ENCODE data around the gene CAMTA1. TPM values are rescaled to one million over a fixed set of nuclear protein-coding genes. Genes with fewer than 3 reads are reported as not detected.

The CAMTA1 gene
- total RNA-seq, 1 donor from 2014 or later: 63.8 TPM

DNA sequence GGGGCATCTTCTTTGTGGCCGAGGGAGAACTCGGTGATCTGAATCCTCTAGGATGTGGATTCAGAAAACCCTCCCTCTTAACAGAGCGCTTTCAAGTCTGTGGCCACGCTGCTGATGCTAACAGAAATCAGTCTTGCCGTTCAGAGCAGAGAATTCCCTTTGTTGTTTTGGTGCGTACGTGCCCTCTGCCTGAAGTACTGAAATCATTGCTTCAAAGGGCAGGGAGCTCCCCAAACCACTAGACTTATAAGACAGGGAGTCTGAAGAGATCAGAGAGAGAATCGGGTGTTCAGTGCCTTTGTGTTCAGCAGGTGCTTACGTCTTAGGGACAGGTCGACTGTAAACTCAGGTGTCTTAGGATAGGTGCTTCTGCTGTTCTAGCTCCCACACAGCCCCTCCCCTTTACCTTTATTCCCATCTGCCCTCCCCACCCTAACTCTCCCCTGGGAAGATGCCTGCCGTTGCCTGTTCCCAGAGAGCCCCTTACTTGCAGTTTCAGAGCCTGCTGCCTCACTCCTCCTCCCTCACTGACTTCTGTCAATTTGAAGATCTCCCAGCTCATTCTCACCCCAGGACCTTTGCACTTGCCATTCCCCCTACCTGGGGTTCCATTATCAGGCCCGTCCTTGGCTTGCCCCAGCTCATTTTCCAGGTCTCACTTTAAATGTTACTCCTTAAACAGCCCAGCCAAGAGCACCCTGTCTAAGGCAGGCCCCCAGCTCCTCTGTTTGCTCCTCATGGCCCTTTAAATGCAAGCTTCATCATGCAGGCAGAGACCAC is 143.0 kb downstream of the CAMTA1 start:
- Mint-ChIP-seq H3K36me3 (ENCODE audit: low read depth) (no peaks in the 10 kb centered on the region), H3K27ac (ENCODE audit: unreplicated experiment) (no peak overlapping the region), H3K4me3 (ENCODE audit: unreplicated experiment) (no peak overlapping the region), H3K9me3 (ENCODE audit: low read depth) (no peaks in the 10 kb centered on the region), H3K27me3 (ENCODE audit: low read depth) (peaks cover 8% of the 10 kb centered on the region), H3K4me1 (ENCODE audit: low read depth) (peaks cover 7% of the 10 kb centered on the region)
- TF ChIP-seq, protein P1, sequence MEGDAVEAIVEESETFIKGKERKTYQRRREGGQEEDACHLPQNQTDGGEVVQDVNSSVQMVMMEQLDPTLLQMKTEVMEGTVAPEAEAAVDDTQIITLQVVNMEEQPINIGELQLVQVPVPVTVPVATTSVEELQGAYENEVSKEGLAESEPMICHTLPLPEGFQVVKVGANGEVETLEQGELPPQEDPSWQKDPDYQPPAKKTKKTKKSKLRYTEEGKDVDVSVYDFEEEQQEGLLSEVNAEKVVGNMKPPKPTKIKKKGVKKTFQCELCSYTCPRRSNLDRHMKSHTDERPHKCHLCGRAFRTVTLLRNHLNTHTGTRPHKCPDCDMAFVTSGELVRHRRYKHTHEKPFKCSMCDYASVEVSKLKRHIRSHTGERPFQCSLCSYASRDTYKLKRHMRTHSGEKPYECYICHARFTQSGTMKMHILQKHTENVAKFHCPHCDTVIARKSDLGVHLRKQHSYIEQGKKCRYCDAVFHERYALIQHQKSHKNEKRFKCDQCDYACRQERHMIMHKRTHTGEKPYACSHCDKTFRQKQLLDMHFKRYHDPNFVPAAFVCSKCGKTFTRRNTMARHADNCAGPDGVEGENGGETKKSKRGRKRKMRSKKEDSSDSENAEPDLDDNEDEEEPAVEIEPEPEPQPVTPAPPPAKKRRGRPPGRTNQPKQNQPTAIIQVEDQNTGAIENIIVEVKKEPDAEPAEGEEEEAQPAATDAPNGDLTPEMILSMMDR (IDR thresholded peaks at IDR 0.05): no peak
- DNase-seq (ENCODE audit: low spot score): no peak

DNA sequence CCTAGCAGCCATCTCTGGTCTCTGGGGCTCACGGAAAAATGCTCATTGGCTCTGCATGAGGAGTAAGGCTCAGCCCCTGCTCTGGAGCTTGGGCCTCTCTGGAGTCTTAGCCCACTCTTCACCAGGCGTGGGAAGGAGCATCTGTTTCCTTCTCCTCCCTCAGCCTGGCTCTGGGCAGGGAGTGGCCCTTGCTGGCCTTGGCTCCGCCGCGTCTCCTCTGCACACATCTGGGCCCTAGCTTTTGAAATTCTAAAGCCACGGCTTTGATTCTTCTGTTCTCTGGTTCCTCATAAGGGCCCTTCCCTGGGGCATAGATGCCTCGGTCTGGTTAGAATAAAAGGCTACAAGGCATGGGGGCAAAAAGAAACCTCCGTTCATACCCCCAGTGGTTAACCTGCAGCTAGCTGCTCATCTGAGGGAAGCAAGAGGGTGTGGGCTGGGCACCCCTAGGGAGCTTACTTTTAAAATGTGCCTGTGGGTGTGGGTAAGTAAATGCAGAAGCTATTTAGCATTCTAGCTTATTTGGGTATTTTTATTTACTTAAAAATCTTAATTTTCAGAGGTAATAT is 145.6 kb downstream of the CAMTA1 start:
- no peaks in the 10 kb centered on the region for H3K36me3 Mint-ChIP-seq (ENCODE audit: low read depth)
- no peak overlapping the region for H3K4me3 Mint-ChIP-seq (ENCODE audit: unreplicated experiment)
- DNase-seq (ENCODE audit: low spot score): no peak
- no peaks in the 10 kb centered on the region for H3K9me3 Mint-ChIP-seq (ENCODE audit: low read depth)
- H3K4me1 Mint-ChIP-seq (ENCODE audit: low read depth): no peaks in the 10 kb centered on the region
- H3K27me3 Mint-ChIP-seq (ENCODE audit: low read depth): peaks cover 15% of the 10 kb centered on the region
- TF ChIP-seq, protein P1 (IDR thresholded peaks at IDR 0.05): no peak
- no peak overlapping the region for H3K27ac Mint-ChIP-seq (ENCODE audit: unreplicated experiment)

DNA sequence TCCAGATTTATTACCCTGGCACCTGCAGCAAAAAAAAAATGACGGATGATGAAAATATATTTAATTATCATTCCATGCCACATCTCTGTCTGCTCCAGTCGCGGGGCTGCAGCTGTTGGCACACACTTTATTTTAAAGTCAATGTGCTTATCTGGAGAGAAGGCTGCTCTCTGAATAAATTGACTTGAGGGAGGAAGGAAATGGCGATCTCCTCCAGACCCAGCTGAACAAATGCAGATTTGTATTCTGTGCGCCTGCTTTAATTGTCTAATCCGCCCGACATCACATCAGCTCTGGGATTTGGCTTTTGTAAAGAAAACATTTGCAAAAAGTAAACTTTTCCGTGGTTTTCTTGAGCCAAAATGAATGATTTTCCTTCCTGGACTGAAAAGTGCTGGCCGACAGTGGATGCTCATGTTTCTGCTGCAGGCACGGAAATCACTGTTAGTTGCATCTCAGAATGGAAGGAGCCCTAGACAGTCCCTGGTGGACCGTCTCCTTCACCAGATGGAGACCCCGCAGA is 150.2 kb downstream of the CAMTA1 start:
- no peak for DNase-seq (ENCODE audit: low spot score)
- H3K27me3 Mint-ChIP-seq (ENCODE audit: low read depth): peaks cover 15% of the 10 kb centered on the region
- H3K9me3 Mint-ChIP-seq (ENCODE audit: low read depth): no peaks in the 10 kb centered on the region
- TF ChIP-seq, protein P1 (IDR thresholded peaks at IDR 0.05): no peak
- no peak overlapping the region for H3K4me3 Mint-ChIP-seq (ENCODE audit: unreplicated experiment)
- H3K4me1 Mint-ChIP-seq (ENCODE audit: low read depth): no peaks in the 10 kb centered on the region
- H3K27ac Mint-ChIP-seq (ENCODE audit: unreplicated experiment): no peak overlapping the region
- H3K36me3 Mint-ChIP-seq (ENCODE audit: low read depth): no peaks in the 10 kb centered on the region

DNA sequence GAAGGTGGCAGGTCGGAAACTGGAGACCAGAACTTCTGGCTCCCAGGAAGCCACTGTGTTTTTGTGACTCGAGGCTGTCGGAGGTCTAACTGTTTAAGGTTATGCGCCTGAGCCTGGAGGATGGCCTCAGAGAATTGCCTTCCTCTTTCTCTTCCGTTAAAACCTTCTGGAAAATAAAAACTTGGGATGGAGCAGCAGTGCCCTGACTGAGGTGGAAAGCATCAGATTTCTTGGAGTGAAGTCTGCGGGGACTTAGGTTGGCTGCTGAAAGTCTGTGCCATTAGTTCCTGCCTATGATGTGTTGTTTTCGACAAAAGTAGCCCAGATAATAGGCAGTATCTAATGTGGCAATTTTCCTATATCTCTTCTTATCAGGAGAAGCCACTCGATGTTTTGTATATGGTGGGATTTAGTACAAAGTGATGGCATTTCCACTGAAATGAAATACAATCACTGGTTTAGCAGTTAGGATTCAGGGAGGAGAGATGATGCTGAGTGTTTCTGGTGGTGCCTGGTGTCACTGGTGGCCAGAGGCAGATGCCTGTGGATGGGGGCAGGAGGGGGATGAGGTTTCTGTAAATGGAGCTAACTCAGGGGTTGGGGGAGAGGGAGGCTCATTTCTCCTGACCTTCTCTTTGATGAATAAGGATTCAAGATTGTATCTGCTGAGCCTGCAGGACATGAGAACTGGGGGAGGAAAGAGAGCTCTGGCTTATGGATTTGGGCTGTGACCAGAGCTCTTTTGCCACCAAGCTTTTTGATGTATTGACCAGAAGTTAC is 150.8 kb downstream of the CAMTA1 start:
- no peaks in the 10 kb centered on the region for H3K4me1 Mint-ChIP-seq (ENCODE audit: low read depth)
- no peak overlapping the region for H3K27ac Mint-ChIP-seq (ENCODE audit: unreplicated experiment)
- H3K36me3 Mint-ChIP-seq (ENCODE audit: low read depth): no peaks in the 10 kb centered on the region
- H3K27me3 Mint-ChIP-seq (ENCODE audit: low read depth): peaks cover 16% of the 10 kb centered on the region
- H3K4me3 Mint-ChIP-seq (ENCODE audit: unreplicated experiment): no peak overlapping the region
- H3K9me3 Mint-ChIP-seq (ENCODE audit: low read depth): no peaks in the 10 kb centered on the region
- DNase-seq (ENCODE audit: low spot score): no peak
- TF ChIP-seq, protein P1 (IDR thresholded peaks at IDR 0.05): no peak

DNA sequence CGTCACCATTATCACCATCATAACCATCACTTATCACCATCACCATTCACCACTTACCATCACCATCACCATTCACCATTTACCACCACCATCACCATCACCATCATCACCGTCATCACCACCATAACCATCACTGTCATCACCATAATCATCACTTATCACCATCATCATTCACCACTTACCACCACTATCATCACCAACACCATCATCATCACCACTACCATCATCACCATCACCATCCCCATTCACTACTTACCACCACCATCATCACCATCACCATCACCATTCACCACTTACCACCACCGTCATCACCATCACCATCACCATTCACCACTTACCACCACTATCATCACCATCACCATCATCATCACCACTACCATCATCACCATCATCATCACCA is 151.8 kb downstream of the CAMTA1 start:
- no peaks in the 10 kb centered on the region for H3K36me3 Mint-ChIP-seq (ENCODE audit: low read depth)
- no peak overlapping the region for H3K4me3 Mint-ChIP-seq (ENCODE audit: unreplicated experiment)
- DNase-seq (ENCODE audit: low spot score): no peak
- no peaks in the 10 kb centered on the region for H3K9me3 Mint-ChIP-seq (ENCODE audit: low read depth)
- TF ChIP-seq, protein P1 (IDR thresholded peaks at IDR 0.05): no peak
- peaks cover 13% of the 10 kb centered on the region for H3K27me3 Mint-ChIP-seq (ENCODE audit: low read depth)
- no peak overlapping the region for H3K27ac Mint-ChIP-seq (ENCODE audit: unreplicated experiment)
- H3K4me1 Mint-ChIP-seq (ENCODE audit: low read depth): no peaks in the 10 kb centered on the region
